Measurements from ENCODE around the gene TBC1D21.

- TF ChIP-seq CTCF (IDR thresholded peaks at IDR 0.05) = no peak
- no peak for TF ChIP-seq POLR2A (IDR thresholded peaks at IDR 0.05)
Measured at GRCh38 chr15:73841756-73842725, 31.3 kb upstream of the TBC1D21 start.

Data from right lobe of liver (tissue), 4 donors.